Nasal cavity respiratory epithelium epithelial cell of viscerocranial mucosa (primary cell): Measurements from ENCODE around the gene CD200R1. TPM values are rescaled to one million over a fixed set of nuclear protein-coding genes. Genes with fewer than 3 reads are reported as not detected.

Experiments used
- total RNA-seq: library from RNA; depleted of rRNA; stranded (reverse); fragments of >200 nt; gene quantifications from 2 replicates; pipeline ENCODE4 v1.2.3, GENCODE V29; 2014

The CD200R1 gene, protein sequence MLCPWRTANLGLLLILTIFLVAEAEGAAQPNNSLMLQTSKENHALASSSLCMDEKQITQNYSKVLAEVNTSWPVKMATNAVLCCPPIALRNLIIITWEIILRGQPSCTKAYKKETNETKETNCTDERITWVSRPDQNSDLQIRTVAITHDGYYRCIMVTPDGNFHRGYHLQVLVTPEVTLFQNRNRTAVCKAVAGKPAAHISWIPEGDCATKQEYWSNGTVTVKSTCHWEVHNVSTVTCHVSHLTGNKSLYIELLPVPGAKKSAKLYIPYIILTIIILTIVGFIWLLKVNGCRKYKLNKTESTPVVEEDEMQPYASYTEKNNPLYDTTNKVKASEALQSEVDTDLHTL
- total RNA-seq = under 0.01 and 0.07 TPM in 2 replicates

DNA sequence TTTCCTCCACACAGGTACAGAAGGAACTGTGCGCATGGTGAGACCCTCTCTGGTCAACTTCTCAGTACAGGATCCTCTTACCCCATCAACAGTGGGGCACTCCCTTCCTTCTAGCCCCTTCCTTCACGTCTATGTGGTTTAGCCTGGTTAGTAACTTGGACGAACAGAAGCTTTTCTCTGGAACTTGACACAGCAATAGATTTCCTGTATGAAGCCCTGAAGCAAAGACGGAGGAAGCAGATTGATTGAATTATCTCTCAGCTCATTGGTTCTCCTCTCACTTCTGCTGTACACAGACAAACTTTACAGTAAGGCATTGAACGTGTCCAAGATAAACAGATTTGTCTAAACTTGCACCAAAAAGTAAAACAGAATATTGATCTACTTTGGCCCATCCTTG lies at the start of gene CD200R1:
CD200R1 (minus strand) TSS at position 210 of the 400 bp plus-strand sequence. CDS start 246 bp downstream, outside the sequence.

DNA sequence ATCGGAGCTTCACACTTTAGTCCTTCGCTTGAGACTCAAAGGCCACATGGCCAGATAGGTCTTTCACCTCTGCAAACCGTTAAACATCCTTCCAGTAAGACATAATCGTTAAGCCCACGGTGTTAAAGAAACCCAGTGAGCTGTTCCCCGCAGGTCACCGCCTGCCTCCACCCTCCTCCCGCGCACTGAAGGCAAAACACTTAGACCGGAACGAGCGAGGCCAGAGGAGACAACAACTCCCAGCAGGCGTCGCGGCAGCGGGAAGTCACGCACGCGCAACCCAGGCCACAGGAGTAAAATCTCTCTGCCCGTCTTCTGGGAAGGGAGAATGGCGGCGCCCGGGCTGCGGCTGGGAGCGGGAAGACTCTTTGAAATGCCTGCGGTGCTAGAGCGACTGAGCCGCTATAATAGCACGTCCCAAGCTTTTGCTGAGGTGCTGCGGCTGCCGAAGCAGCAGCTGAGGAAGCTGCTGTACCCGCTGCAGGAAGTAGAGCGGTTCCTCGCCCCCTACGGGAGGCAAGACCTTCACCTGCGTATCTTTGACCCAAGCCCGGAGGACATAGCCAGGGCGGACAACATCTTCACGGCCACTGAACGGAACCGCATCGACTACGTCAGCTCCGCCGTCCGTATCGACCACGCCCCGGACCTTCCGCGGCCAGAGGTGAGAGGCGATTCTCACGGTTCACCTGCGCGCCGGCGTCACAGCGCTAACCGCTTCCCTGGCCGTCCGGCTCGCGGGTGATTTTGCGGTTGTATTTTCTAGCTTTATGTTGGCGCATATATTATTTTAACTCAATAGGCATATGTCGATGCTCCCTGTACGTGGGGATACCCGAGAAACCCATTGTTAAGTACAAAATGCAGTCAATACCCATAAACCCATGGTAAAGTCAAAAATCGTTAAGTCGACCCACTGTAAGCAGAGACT lies 16.0 kb upstream of the CD200R1 start, which contains the start of gene GTPBP8:
GTPBP8 (plus strand) TSS at position 313 of the 931 bp plus-strand sequence; CDS start at position 329, 16 bp downstream.

Other genes with a start within 250 kb of the CD200R1 start
- not detected in 2 replicates for gene CD200R1L, start 128.2 kb downstream of the CD200R1 start, total RNA-seq
- 29.0 and 30.8 TPM in 2 replicates for gene GTPBP8, start 15.9 kb upstream of the CD200R1 start, total RNA-seq
- 0.34 and 1.1 TPM in 2 replicates for gene BOC, start 236.5 kb upstream of the CD200R1 start, total RNA-seq